Liver (tissue), 3 donors: Measurements from ENCODE around the gene CDC14A.

ENCODE experiments used
- CTCF ChIP-seq: fragments of 150-350 bp; IDR thresholded peaks from 2 replicates; pipeline ENCODE4 v1.5.1; 2017; ENCODE audit warnings: improper control_type of control experiment, low read depth, low read length; ENCODE audit not compliant: missing input control
- EGR1 ChIP-seq, 2 donors: IDR thresholded peaks; 2 replicates each; pipeline ENCODE4 v1.6.1; 2016 to 2018; ENCODE audit warnings: antibody characterized with exemption in 2 of 2, low read depth in 2 of 2
- GABPA ChIP-seq, 2 donors: IDR thresholded peaks in 1 of 2; conservative IDR thresholded peaks in 1 of 2; 2 replicates each; pipeline ENCODE4 v1.6.1; 2016; ENCODE audit warnings: antibody characterized with exemption in 2 of 2, mild to moderate bottlenecking in 1 of 2, moderate library complexity in 1 of 2
- RAD21 ChIP-seq, 2 donors: IDR thresholded peaks; 2 replicates each; pipeline ENCODE4 v1.6.1; 2016; ENCODE audit warnings: antibody characterized with exemption in 2 of 2, mild to moderate bottlenecking in 2 of 2
- REST ChIP-seq: IDR thresholded peaks from 2 replicates; pipeline ENCODE4 v1.6.1; 2016; ENCODE audit warnings: antibody characterized with exemption, mild to moderate bottlenecking
- RXRA ChIP-seq, 2 donors: IDR thresholded peaks; 2 replicates each; pipeline ENCODE4 v1.6.1; 2017 to 2018; ENCODE audit warnings: antibody characterized with exemption in 2 of 2, mild to moderate bottlenecking in 1 of 2
- TAF1 ChIP-seq: conservative IDR thresholded peaks from 2 replicates; pipeline ENCODE4 v1.6.1; 2016; ENCODE audit warnings: antibody characterized with exemption, mild to moderate bottlenecking
- YY1 ChIP-seq: IDR thresholded peaks from 2 replicates; pipeline ENCODE4 v1.6.1; 2016; ENCODE audit warnings: antibody characterized with exemption, mild to moderate bottlenecking
- ZBTB33 ChIP-seq: IDR thresholded peaks from 2 replicates; pipeline ENCODE4 v1.6.1; 2016; ENCODE audit warnings: antibody characterized with exemption
- TF ChIP-seq, protein P1 (sequence below): IDR thresholded peaks from 2 replicates; pipeline ENCODE4 v1.6.1; 2016; ENCODE audit warnings: antibody characterized with exemption
- donor health status: healthy.
- donor health status: healthy.

DNA sequence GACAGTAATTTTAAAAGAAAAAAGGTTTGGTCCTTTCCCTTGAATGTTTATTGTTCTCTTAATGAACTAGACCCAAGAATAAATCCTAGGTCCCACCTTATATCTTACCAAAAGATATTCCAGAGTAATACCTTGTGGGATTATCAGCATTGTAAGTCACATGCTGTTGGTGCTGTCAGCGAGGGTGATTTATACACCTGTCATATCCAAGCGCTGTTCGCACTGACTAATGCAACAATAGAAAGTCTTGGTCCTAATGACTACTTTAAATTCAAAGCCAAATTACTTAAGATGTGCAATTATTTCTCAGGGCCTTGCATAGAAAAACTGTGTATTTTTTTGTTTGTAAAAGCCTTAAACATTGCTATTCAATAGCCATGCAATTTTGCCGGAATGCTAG lies 192.5 kb downstream of the CDC14A start:
- TF ChIP-seq GABPA (IDR thresholded peaks at IDR 0.05 in 1 of 2, conservative IDR thresholded peaks at IDR 0.05 in 1 of 2) (no peak), CTCF (no peak), RAD21 (IDR thresholded peaks at IDR 0.05) (no peak), ZBTB33 (no peak), EGR1 (IDR thresholded peaks at IDR 0.05; ENCODE audit: low read depth in 2 of 2) (no peak), TAF1 (no peak), RXRA (IDR thresholded peaks at IDR 0.05) (no peak), REST (no peak), YY1 (no peak)
- TF ChIP-seq, protein P1, sequence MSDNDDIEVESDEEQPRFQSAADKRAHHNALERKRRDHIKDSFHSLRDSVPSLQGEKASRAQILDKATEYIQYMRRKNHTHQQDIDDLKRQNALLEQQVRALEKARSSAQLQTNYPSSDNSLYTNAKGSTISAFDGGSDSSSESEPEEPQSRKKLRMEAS, result no peak
